Measurements from ENCODE around the gene KRT8.
"Not testable (repeated sequence)": the region's sequence is repeated elsewhere in the genome, so short reads cannot be mapped to it uniquely, and the experiment has no call there.

The KRT8 gene

DNA sequence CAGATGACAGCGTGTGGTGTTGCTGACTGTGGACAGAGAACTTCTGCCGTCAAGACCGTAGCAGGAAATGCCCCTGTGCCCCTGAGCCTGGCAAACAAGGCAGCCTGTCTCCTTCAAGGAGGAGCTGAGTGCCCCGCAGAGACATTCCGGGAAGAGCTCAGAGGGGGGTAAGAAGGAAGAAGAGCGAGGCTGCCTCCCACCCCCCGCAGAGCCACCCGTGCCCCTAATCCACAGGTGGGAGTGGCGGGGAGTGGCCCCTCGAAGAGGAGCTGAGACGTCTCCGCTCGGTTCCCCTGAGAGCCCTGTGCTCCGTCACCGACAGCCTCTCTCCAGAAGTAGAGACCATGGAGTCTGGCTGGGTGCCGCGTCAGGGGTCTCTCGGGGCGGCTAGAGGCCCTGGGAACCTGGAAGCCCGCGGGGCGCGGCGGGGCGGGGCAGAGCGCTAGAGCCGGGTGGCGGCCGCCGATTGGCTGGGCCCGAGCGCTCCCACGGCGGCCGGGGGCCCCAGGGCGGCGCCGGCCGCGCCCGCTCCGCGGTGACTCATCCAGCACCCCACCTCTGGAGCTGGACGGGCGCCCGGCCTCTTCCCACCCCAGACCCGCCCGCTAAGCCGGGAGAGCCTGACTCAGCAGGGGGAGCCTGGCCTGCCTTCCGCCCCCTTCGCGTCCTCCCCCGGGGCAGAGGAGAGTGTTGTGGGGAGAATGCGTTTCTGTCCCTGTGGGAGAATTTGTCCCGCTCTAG is 30.9 kb downstream of the KRT8 start:
- peak in 1 of 2 experiments; percentile 53 for DNase-seq

DNA sequence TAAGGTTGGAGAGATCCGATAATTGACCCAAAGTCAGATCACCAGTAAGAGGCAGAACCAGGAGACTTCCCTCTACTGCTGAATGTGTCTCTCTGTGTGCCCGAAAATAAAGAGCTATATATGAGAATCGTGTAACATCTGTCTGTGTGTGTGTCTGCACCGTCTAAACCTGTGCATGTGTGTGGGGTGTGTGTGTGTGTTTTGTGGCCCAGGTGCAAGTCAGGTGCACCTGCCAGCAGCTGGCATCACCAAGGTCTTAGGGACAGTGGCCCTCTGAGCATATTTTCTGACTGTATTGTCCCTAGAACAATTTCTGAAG is 31.4 kb downstream of the KRT8 start:
- no peak for DNase-seq

DNA sequence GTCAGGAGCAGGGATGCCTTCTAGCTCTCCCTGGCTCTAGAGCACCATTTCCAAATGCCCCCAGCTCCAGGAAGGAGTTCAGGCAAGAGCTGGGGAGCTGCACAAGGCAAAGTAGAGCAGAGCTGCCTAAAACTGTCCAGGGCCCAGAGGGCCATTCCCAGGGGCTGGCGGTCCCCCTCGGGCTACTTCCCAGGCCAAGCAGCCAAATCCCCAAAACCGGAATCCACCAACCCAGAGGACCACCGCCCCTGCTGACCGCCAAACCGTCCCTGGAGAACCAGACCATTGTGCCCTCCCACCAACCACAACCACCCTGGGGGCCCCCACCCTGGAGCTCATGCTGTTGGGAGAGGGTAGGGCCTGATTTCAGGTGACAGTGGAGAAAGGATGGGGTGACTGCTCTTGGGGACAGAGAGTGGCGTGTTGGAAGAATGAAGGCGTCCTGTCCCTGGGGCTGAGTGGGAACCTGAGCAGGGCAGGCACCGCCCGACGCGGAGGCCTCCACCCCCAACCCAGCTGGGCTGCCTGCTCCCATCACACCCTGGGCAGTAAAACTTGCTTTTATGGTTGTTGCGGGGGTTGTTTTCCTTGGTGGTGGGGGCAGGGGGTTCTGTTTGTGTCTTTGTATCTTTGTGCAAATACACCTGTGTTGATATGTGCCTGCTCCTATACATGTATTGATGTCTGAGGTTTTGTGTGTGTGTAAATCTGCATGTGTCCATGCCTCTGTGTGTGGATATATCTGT is 32.1 kb downstream of the KRT8 start:
- no peak for DNase-seq

GRCh38 chr12:52871291-52872039 is 33.4 kb downstream of the KRT8 start:
- no peak for DNase-seq

- peak; percentile 34 to 58 for DNase-seq
Observed at GRCh38 chr12:52870361-52871290, 34.2 kb downstream of the KRT8 start.

DNA sequence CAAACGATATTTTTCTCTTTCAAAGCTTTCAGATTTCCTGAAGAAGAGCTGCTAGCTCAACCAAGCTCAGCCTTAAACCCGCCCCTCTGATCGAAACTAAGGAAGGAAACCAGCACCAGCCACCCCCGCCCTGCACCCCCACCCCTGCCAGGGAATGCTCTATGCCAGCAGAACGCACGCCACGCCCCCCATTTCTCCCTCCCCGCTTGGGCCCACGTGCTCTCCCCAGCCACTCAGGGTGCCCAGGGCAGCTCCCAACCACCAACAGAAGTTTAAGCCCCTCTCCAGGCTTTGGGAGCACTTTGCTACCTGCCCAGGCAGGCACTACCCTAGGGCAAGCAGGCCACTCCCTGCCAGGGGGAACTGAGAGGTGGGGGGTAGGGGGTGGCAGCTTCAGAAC is 37.2 kb downstream of the KRT8 start:
- no peak for DNase-seq

- DNase-seq: no peak
Observed at GRCh38 chr12:52867152-52867551, 37.7 kb downstream of the KRT8 start.

- peak; percentile 71 to 87 for DNase-seq
Observed at GRCh38 chr12:52865090-52865944, 39.6 kb downstream of the KRT8 start.

DNA sequence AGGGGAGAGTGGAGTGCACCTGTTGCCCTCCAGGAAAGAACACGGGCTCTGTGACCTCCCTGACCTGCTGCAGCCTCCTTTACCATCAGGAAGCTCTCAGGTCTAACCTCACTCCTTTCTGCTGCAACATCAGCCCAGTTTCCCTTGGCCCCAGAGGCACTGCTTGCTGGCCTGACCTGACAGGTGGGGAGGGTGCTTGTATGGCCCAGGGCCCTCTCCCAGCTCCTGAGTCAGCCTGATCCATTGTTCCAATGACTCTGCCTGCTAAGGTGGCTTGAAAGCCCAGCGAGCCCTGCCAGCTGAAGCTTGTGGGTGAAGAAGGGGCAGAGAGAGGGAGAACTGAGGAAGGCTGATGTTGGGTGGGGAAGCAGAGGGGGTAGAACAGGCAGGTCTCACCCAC is 42.9 kb downstream of the KRT8 start:
- DNase-seq: no peak

- no peak for DNase-seq
Observed at GRCh38 chr12:52861511-52861910, 43.4 kb downstream of the KRT8 start.

DNA sequence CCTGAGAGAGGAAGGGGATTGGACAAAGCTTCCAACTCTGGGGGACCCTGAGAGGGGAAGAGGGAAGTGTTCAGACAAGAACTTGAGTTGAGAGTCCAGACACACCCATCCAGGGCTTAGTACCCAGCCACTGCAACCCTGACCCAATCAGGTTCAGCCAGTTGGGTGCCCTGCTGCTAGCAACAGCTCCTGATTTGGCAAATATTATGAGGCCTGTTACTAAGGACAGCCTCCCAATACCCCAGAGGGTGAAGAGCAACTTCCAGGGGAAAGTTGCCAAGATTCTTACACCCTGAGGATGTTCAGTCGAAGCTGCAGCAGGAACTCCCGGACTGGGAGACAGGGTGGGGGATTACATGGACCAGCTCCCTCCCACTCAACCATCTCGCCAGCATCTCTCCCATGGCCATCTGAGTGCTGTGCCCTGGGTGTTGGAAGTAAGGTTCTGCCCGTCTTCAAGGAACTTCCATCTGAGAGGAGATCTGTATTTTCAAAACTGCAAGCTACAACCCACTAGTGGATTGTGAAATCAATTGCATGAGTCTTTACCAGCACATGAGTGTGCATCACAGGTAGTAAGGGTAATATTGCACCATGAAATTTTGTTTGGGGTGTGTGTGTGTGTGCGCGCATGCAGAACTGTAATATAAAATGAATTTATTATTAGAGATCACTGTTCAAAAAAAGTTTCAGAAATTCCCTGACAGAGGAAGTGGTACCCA is 44.6 kb downstream of the KRT8 start:
- no peak for DNase-seq

DNA sequence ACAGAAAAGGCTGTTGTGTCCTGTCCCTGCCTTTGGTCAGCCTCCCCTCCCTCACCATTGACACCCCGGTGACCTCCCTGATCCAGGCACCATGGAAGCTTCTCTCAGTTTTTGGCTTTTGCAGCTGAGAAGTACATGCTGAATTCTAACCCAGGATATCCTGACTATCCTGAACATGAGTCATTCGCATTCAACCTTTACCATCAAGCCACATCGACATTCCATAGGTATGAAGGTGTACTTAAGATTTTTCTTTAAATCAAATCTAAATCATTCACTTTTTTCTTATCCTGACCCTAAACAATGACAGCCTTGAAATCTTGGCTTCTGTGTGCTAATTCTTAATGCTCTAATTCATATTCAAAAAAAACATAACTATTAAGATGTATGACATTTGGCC is 47.4 kb downstream of the KRT8 start:
- DNase-seq: no peak

DNA sequence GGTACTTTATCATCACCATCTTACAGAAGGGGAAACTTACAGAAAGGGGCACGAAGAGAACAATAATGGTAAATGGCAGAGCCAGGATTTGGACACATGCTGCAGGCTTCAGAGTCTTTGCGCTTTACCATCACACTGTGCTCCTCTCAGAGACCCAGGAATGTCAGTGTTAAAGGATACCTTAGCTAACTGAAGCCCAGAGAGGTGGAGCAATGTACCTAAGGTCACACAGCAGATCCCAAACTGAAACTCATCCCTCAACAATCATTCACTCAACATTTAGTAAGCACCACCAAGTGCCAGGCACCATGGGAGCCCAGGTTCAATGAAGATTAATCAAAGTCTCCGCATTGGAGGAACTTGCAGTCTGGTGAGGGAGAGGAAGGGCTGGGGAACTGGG is 48.1 kb downstream of the KRT8 start:
- no peak for DNase-seq

- not testable (repeated sequence) for DNase-seq
Observed at GRCh38 chr12:52856077-52856476, 48.8 kb downstream of the KRT8 start.

DNA sequence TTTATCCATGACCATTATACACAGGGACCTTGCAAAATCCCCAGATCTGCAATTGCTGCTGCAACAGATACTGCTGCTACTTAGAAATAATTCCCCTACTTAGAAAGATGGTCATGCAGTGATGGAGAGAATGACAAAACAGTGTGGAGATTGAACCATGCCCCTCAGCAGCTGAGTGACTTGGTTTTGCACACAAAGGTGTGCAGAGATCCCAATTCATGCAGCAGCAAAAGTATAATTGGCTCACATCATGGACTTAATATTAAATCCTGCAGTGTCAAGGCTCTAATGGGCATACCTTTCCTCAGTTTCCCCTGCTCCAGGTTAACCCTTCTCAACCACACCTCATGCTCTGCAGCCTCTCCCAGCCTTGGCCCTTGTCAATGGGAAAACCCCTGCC is 53.1 kb downstream of the KRT8 start:
- no peak for DNase-seq

DNA sequence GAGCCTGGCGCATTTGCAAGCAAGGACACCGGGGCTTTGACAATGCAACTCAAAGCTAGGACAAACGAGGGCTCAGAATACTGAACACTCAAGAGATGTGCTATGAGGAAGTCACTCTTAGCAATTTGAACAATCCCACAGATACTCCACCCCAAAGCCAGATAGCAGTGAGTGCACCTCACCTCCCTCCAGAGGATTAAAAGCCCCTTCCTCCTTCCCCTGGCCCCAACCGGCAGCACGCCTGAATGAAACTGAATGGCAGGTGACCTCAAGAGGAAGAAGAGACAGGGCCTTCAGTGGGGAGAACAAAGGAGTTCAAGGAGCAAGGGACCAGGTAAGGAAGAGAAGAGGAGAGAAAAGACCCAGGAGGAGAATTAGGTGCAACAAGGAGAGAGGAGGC is 54.2 kb downstream of the KRT8 start:
- no peak for DNase-seq

DNA sequence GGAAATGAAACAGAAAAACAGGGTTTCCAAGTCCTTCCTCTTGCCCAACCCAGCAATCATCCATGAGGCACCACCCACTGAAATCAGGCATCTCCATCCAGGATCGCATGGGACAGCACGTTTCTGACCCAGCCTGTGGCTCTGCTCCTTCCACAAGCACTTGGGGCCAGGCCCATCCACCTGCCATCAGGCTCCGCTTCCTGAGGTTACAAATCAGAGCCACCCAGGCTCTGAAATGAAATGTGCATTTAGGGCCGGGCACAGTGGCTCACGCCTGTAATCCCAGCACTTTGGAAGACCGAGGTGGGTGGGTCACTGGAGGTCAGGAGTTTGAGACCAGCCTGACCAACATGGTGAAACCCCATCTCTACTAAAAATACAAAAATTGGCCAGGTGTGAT is 55.4 kb downstream of the KRT8 start:
- DNase-seq: no peak

- no peak for DNase-seq
Observed at GRCh38 chr12:52848661-52849255, 56.1 kb downstream of the KRT8 start, which contains the start of gene KRT78. KRT78 (minus strand) TSS chr12:52848994; CDS start chr12:52848930, 64 bp downstream.

- no peak for DNase-seq
Observed at GRCh38 chr12:52847335-52848102, 57.4 kb downstream of the KRT8 start.
